NOMO-1 treated with DMSO at 0.1 percent for 48 hours (cell line): ENCODE results near the gene EPHA2.

Experiments
- DNase-seq: peaks from one replicate; lab custom pipeline; 2025; ENCODE audit not compliant: unreplicated experiment; lab: John Stamatoyannopoulos, UW

EPHA2 gene

DNA sequence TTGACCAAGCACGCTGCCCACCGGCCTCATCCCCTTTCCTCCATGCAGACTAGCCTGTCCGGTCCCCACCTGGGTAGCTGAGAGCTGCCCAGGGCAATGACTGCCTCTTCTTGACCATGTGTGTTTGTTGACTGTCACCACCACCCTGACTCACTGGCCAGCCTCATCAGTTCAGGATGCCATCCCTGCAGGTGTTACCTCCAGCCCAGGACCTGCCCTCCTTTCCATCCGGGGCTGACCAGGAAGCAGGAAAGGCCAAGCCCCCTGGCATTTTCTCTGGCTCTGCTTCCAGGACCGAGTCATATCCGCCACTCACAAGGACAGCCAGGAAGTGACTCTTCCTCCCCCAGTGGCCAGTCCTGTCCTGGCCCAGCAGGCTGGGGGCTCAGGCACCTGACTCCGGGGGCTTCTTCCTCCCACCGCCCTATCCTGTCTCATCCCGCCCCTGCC lies 17.1 kb downstream of the EPHA2 start:
- DNase-seq = no peak

DNA sequence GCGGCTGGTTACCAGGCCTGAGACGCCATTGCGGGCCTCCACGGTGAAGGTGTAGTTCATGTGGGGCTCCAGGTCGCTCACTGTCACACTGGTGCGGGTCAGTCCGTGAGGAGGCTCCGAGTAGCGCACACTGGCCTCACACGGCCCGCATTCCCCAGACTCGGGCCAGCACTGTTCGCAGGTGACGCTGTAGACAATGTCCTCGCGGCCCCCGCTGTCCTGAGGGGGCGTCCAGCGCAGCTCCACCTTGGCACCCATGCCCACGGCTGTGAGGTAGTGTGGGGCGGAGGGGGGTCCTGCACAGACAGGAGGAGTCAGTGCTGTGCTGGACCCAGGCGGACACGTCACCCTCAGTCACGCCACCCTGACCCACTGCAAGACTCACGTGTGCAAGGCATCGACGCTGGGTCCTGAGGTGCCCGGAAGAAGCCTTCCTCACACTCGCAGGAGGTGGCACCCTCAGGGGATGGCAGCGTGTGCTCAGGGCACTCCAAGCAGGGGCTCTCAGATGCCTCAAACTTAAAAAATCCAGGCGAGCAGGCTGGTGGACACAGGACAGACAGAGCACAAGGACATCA lies 17.9 kb downstream of the EPHA2 start:
- DNase-seq = no peak

DNA sequence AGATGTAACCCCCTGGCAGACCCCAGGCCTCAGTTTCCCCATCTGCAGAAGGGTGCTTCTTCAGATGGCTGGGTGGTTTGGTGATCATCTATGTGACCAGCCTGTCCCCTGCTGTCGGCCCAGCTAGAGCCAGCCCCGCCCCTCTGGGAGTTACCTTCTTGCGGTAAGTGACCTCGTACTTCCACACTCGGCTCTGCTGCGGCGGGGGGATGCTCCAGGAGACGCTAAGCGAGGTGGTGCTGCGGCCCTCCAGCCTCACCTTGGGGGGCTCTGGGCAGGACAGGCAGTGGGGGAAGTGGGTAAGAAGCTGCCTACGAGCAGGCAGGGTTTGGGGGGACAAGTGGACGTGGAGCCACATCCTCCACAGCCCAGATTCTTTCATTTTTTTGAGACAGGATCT lies 20.4 kb downstream of the EPHA2 start:
- no peak for DNase-seq

DNA sequence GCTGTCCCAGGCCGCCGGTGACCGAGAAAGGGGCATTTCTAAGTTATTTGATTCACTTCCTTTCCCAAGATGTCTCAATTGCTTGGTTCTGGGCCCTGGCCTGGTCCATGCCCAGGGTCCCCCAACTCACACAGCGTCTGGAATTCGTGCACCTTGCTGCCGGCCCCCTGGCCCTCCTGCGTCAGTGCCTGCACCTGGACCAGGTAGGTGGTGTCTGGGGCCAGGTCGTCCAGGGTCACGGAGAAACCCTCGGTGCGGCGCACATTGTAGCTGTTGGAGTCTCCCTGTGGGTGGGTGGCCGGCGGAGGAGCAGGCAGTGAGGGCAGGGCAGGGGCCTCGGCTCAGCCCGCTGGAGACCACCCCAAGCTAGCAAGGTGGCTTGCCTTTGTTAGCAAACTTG lies 21.0 kb downstream of the EPHA2 start:
- no peak for DNase-seq

DNA sequence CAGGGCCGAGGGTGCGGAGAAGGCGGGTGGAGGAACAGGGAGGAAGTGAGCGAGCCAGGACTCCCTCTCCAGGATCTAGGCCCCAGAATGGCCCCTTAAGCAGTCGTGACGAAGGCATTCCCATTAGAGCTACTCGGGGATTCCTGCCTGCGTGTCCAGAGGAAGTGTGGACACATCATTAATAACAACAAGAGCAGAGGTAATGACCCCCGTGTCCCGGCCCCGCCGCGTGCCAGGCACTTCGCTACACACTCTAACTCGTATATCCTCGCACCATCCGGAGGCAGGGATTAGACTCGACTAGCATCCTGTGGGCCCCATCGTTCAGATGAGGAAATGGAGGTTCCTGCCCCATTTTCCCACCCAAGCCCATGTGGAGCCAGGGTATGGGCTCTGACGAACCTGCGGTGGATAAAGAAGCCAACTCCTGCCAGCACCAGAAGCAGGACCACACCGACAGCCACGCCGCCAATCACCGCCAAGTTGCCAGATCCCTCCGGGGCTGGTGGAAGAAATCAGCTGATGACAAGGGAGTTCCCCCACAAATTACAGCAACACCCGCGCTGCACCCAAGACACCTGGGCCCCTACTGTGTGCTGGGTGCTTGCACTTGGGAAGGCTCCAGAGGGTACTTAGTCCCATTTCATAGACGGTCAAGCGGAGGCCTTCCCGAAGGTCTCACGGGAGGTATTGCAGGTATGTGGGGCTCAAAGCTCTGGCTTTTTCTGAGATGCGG lies 21.6 kb downstream of the EPHA2 start:
- DNase-seq = no peak

DNA sequence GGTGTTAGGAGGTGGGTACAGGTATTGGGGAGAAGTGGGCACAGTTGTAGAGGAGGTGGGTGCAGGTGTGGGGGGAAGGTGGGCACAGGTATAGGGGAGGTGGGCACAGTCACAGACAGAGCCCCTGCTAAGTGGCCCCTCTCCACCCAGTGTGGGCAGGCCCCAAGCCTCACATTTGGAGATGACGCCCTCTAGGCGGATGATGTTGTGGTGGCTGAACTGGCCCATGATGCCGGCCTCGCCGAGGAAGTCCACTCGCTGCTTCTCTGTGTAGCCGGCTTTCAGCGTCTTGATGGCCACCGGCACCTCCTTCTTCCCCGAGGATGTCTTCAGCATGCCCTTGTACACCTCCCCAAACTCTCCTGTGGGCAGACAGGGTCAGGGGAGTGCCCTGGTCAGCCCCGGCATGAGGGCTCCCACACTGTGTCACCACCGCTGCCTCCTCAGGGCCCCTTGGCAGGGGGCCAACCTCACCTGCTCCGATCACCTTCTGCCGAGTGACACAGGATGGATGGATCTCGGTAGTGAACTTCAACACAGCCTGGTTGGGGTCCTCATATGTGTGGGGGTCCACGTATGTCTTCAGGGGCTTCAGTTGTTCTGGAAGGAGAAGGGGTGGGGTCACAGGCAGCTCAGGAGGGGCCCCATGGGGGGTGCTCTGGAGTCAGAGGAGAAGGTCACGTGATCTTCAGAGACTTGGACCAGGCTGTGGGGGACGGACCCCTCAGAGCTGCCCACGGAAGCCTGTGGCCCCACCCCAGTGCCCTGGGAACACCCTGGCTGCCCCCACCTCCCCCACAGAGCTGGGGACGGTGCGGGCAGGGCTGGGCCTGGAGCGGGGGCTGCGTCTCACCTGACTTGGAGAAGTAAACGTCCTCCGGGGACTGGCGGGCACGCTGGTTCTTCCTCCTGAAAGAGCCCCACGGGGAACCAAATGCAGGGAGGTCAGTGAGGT lies 22.6 kb downstream of the EPHA2 start:
- no peak for DNase-seq

DNA sequence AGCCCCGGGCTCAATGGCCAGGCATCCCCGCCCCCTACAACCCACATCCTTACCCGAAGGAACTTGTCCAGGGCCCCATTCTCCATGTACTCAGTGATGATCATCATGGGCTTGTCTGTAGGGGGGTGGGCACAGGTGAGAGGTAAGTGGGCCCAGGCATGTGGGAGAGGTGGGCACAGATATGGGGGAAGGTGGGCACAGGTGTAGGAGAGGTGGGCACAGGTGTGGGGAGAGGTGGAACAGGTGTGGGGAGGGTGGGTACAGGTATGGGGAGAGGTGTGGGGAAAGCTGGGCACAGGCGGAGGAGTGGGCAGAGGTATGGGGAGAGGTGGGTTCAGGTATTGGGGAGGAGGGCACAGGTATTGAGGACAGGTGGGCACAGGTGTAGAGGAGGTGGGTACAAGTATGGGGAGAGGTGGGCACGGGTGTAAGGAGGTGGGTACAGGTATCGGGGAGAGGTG lies 23.5 kb downstream of the EPHA2 start:
- no peak for DNase-seq

DNA sequence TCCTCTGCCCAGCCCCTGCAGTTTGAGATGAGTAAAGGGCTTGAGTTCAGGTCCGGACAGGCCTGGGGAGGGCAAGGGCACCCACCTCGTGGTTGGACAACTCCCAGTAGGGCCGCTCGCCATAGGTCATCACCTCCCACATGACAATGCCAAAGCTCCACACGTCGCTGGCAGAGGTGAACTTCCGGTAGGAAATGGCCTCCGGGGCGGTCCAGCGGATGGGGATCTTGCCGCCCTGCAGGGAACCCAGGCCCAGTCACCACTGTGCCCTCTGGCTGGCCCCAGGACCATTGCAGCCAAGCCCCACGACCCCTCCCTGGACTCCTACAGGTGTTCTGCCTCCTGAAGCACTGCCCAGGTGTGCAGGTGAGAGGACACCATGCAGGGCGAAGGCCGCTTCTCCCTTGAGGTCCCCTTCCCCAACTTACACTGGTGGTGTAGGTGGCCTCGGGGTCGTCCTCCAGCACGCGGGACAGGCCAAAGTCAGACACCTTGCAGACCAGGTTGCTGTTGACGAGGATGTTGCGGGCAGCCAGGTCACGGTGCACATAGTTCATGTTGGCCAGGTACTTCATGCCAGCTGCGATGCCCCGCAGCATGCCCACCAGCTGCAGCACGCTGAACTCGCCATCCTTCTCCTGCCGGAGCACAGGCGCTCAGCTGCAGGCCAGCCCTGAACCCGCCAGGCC lies 24.1 kb downstream of the EPHA2 start:
- no peak for DNase-seq

DNA sequence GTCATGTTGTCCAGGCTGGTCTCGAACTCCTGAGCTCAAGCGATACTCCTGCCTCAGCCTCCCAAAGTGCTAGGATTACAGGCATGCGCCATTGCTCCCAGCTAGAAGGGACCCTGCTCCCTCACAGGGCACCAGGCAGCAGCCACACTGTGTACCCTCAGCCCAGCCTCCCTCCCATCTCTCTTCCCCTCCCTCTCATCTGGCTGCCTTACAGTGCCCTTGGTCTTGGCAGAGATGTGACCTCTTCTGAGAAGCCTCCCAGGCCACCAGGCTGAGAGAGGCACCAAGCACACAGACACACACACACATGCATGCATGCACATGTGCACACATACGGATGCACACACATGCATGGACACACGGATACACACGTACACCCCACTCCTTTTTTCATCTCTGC lies 25.0 kb downstream of the EPHA2 start:
- no peak for DNase-seq

DNA sequence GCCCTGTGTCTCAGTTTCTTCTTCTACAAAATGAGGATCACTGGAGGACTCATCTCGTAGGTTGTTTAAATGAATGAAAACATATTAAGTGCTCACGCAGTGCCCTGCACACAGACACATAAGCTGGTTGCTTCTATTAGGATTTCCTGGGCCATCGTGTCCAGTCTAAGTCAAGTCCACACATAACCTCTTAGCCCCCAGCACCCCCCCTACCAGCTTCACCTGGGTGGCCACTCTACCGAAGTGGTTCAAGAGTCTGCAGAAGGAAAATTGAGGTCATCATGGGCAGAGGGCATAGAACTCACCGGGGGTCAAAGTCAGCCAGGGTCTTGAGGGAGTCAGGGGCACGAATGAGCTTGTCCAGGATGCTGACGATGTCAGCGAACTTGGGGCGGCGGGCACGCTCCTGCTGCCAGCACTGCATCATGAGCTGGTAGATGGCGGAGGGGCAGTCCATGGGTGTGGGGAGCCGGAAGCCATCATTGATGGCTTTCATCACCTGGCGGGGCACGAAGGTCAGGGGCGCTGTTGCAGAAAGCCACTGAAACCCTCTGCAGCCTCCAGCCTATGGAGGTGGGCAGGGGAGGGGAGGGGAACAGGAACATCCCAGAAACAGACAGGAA lies 25.8 kb downstream of the EPHA2 start:
- no peak for DNase-seq

DNA sequence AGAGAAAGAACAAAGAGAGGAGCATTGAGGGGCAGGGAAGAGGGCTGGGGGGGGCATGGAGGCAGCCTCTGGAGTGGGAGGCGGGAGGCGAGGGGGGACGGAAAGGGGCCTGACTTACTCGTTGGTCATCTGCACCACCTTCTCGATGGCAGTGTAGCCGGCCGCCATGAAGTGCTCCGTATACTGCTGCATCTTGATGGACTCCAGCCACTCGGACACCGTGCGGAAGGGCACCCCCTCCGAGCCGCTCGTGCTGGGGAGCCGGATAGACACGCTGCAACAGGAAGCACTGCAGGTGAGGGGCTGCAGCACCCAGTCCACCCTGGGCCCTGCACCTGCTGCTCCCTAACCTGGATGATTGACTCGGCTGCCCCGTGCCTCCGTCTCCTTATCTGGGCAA lies 26.6 kb downstream of the EPHA2 start:
- DNase-seq = no peak

DNA sequence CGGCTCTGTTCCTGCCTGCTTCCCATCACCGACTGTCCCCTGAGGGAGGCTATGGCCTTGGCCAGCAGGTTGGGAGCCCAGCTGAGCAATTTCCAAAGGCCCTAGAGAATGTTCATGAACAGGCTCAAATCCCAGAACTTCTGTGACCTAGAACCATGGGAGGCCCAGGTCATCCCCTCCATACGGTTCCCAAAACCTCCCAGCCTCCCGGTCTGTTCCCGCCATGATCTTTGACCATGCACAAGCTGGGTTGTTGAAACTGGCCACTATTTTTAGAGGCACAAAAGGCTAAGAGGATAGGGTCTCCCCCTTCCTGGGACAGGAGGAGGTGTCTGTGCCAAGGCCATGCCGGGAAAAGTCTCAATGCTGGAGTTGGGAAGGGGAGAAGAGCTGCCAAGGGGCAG lies 27.5 kb downstream of the EPHA2 start:
- no peak for DNase-seq

DNA sequence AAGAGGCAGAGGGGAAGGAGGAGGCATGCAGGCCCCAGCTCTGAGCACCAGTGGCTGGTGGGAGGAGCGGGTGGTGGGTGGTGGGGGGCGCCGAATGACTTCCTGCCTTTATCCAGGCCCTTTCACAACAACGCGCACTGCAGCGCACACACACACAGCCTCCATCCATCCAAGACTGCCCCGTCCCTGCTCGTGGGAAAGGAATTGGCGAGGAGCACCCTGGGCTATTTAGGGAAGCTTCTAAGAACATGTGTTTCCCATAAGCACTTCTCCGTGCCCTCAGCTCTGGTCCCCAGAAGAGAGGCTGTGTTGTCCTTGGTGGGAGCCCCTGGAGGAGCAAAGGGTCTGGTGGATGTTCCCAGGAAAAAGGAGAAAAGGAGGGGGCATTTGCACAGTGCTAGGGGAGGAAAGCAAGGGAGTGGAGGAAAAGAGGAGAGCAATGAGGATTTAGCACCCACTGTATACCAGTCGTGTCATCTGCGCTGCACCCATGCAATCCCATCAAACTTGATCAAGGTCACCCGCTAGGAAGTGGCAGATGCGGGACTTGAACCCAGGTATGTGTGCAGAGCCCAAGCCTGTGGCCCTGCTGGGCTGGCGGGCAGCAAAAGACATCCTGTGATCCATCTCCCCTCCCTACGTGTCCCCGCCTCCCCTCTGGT lies 28.1 kb downstream of the EPHA2 start:
- DNase-seq = no peak

DNA sequence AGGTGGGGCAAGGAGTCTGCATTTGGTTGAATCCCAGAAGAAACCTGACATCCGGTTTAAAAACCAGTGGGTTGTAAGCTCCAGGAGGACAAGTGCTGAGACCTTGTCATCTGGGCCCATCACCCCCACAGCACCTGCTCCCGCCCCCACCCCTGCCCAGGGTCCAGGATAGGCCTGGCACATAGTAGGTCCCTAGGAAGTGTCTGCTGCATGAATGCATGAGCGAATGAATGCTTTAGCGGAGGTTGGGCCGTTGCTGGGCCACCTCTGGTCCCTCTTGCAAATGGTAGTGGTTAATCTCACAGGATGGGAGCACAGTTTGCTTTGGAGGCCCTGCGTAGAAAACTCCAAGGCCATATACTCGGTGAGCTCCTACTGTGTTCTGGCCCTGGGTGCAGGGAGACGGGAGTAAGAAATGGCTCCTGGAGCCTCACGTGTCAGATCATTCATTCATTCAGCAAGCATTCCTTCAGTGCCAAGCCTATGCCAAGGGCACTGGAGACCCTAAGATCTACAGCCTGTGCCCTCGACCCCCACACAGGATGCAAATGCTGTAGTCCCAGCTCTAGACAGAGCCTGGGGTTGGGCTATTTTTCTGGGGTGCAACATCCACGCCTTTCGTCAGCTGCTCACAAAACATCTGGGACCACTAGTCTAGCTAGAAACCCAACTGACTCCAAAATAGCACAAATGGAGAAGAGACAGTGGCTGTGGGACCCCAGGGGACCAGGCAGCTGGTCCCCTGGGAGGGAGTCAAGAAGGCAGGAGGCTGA lies 28.9 kb downstream of the EPHA2 start:
- DNase-seq = no peak

DNA sequence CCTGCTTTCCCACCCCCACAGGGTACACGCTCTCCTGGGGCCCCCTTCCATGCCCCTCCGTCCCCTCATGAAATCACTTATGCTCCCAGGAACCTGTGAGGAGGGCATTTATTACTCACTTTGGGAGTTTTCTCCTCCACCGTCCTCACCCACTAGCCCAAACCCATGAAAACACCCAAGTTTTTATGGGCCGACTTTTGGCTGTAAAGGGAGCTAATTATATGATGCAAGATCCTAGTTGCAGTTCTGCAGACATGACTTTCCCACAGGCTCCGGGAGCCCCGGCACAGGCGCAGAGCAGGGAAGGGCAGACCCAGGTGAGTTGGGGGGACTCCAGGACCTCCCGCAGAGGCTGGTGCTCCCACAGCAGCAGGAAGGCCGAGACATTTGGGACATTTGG lies 29.7 kb downstream of the EPHA2 start:
- peak; percentile 25 for DNase-seq

DNA sequence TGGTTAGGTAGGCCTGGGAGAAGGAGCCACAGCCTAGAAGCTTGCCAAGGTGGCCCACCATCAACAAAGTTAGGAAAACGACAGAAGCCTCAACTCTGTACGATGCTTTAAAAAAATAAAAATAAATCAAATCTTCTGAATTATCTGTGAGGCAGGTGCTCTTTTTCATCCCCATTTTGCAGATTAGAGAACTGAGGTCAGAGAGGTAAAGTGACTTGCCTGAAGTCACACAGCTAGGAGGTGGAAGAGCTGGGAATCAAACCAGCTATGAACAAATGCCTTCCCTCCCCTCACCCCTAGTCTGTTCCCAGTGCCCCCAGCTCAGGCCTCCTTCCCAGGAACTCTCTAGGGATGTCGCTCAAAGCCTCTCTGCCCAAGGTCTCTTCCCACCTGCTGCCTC lies 30.4 kb downstream of the EPHA2 start:
- no peak for DNase-seq

DNA sequence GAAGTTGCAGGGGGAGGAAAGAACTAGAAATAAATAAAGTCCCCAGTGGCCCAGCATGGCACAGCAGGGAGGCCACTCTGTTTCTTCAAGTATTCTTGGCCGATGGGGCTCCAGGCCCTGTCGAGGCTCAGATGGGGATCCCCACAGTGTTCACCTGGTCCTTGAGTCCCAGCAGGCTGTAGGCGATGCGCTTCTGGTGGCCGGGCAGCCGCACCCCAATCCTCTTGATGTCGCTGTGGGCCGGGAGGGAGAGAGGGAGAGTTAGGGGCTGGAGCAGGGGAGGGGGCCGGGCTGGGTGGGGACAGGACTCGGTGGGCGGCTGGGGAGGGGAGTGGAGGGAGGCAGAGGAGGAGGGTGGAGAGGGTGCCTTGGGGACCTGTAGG lies 30.8 kb downstream of the EPHA2 start:
- DNase-seq = no peak

DNA sequence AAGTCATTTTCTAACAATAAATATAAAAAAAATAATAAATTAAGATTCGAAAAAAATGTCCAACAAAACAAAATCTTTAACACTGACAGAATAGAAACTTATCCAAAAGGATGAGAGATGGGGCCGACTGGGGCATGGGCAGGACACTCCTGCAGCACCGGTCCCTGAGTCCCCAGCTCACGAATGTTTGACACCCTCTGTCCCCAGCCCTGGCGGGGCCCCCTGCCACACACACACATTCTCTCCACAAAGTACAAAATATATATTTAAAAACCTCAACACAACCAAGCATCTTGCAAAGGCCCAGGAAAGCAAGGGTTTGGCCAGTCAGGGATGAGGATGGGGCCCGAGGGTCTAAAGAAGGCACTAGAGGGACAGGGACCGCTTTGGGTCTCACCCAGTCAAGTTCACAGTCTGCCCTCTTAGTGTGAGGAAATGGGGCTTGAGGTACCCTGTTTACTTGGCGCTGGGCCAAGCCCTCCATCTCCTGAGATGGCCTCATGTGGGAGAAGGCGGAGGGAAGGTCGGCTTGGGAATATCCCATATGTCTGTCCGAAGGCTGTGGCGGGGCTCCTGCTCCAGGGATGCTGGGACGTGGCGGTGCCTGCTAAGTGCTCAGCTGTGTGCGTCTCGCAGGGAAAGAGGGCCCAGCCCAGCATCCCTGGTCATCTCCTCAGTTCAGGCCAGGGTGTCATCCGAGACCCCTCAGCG lies 31.3 kb downstream of the EPHA2 start:
- DNase-seq = no peak

DNA sequence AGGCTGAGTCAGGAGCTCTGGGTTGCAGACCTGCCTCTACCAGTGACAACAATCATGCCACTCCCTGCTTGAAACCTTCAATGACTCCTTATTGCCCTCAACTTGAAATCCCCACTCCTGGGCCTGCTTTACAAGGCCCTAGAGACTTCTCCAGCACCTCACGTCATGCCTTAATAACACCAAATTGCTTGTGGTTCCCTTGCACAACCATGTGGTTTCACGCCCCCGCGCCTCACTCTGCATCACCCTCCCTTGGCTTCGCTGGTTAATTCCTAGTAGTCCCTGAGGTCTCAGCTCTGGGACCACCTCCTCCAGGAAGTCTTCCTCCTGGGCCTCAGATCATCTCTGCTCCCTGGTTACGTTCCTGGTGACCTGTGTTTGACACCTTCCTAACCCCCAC lies 33.0 kb downstream of the EPHA2 start:
- peak; percentile 79 for DNase-seq
